ENCODE data around the gene SDC3. TPM values are rescaled to one million over a fixed set of nuclear protein-coding genes. Genes with fewer than 3 reads are reported as not detected.

SDC3 gene
- total and polyA plus RNA-seq, 2 of the 8 experiments (the other 6 are each of a cell fraction or from before 2014, with no cell fraction given): 7.0 to 27.0 TPM

DNA sequence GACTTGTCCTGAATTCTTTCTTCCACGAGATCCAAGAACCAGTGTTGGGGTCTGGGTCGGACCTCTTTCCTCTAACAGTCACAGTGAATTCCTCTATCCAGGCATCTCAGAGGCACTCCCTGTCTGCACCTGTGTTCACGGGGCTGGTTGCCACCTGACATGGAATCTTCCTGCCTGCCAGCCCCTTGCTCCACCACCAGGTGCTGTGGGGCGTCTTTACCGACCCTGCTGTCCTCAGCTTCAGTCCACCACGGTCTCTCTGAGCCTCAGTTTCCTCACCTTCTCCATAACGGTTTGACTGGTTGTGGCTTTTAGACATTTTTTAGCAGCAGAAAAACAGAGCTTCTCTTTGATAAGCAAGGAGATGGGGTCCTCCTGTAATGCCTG is 62.7 kb downstream of the SDC3 start:
- Histone ChIP-seq H4K20me1 (replicated peaks in 1 of 2; ENCODE audit: control insufficient read depth in 1 of 2, insufficient read depth in 2 of 2, low read length in 2 of 2) (no peaks in the 10 kb centered on the region), H2BK20ac (ENCODE audit: low read length) (no peak overlapping the region), H2BK15ac (ENCODE audit: low read length) (no peak overlapping the region), H2BK120ac (replicated peaks; ENCODE audit: low read depth, low read length) (no peak overlapping the region), H3K9me3 (ENCODE audit: insufficient read depth in 2 of 2, low read depth in 1 of 2, low read length in 1 of 2) (no peaks in the 10 kb centered on the region), H2BK5ac (ENCODE audit: low read depth, low read length) (no peak overlapping the region), H2BK12ac (ENCODE audit: low read depth, low read length) (no peak overlapping the region; the same call in 1 of the 2 replicates), H4K91ac (replicated peaks; ENCODE audit: insufficient read length, low read length) (no peak overlapping the region), H2AFZ (ENCODE audit: low read length) (no peak overlapping the region), H3K14ac (ENCODE audit: insufficient read length) (no peak overlapping the region), H4K8ac (ENCODE audit: extremely low read depth, insufficient read depth, low read length) (no peak overlapping the region), H3K18ac (ENCODE audit: extremely low read depth, low read length) (no peak overlapping the region), H3K79me2 (ENCODE audit: control insufficient read depth in 1 of 2, insufficient read depth in 2 of 2, low read length in 2 of 2) (no peaks in the 10 kb centered on the region), H3K56ac (replicated peaks; ENCODE audit: insufficient read length, low read depth, low read length) (no peak overlapping the region), H3K4me3 (ENCODE audit: extremely low read depth in 1 of 4, insufficient read depth in 2 of 4, low read depth in 3 of 4, low read length in 4 of 4) (no peak overlapping the region), H4K5ac (ENCODE audit: insufficient read length, low read depth, low read length) (no peak overlapping the region), H3K27me3 (replicated peaks in 1 of 4; ENCODE audit: control insufficient read depth in 3 of 4, extremely low read depth in 1 of 4, insufficient read depth in 3 of 4, low read length in 3 of 4) (no peaks in the 10 kb centered on the region), H3K4me2 (ENCODE audit: insufficient read depth in 1 of 2, low read depth in 2 of 2, low read length in 2 of 2) (no peak overlapping the region), H3K27ac (ENCODE audit: low read depth, low read length) (no peak overlapping the region), H2AK5ac (ENCODE audit: low read depth, low read length) (no peak overlapping the region), H3K79me1 (ENCODE audit: low read depth, low read length) (no peaks in the 10 kb centered on the region), H3K23me2 (ENCODE audit: low read depth, low read length) (no peaks in the 10 kb centered on the region), H3K4me1 (replicated peaks in 1 of 4; ENCODE audit: control insufficient read depth in 3 of 4, insufficient read depth in 4 of 4, low read length in 3 of 4) (peaks cover 8 to 26% (median 18%) of the 10 kb centered on the region in 4 experiments), H3K4ac (replicated peaks; ENCODE audit: insufficient read length, low read depth, low read length) (no peak overlapping the region), H3K36me3 (ENCODE audit: control insufficient read depth in 2 of 4, insufficient read depth in 4 of 4, low read length in 3 of 4) (no peaks in the 10 kb centered on the region), H3K23ac (ENCODE audit: insufficient read length) (no peak overlapping the region), H3K9ac (replicated peaks in 1 of 4; ENCODE audit: extremely low read depth in 1 of 4, low read depth in 3 of 4, low read length in 3 of 4) (no peak overlapping the region)
- CTCF ChIA-PET (ENCODE audit: partially characterized antibody): interaction anchor here (0.7 to 6.2 kb wide), 16 partner anchors 9 to 127 kb away, joined by 3 to 56 read pairs (median 8); no protein-coding TSS in a partner anchor
- 55% methylated on average over 7 of the region's 7 CpGs; no CpG with 5 or more reads in 1 of the 2 experiments for WGBS, 2 experiments (ENCODE audit: extremely low coverage in 1 of 2, insufficient coverage in 1 of 2, insufficient read length in 1 of 2, insufficient replicate concordance in 2 of 2, low coverage in 1 of 2, low lambda C conversion rate in 2 of 2, missing lambda C conversion rate in 1 of 2)
- POLR2A ChIA-PET (ENCODE audit: partially characterized antibody): interaction anchor here (1.1 kb wide), 1 partner anchor 22 kb away, joined by 3 read pairs; no protein-coding TSS in a partner anchor
- FAIRE-seq (no peak), DNase-seq (ENCODE audit: low read depth in 1 of 2, low spot score in 2 of 2) (no peak)
- TF ChIP-seq, protein P1, sequence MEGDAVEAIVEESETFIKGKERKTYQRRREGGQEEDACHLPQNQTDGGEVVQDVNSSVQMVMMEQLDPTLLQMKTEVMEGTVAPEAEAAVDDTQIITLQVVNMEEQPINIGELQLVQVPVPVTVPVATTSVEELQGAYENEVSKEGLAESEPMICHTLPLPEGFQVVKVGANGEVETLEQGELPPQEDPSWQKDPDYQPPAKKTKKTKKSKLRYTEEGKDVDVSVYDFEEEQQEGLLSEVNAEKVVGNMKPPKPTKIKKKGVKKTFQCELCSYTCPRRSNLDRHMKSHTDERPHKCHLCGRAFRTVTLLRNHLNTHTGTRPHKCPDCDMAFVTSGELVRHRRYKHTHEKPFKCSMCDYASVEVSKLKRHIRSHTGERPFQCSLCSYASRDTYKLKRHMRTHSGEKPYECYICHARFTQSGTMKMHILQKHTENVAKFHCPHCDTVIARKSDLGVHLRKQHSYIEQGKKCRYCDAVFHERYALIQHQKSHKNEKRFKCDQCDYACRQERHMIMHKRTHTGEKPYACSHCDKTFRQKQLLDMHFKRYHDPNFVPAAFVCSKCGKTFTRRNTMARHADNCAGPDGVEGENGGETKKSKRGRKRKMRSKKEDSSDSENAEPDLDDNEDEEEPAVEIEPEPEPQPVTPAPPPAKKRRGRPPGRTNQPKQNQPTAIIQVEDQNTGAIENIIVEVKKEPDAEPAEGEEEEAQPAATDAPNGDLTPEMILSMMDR (IDR thresholded peaks at IDR 0.05; ENCODE audit: control extremely low read depth in 1 of 3, insufficient read depth in 1 of 3, low read depth in 1 of 3, low read length in 3 of 3): peak; percentile 40 to 70 (median 68)
- TF ChIP-seq JUN (IDR thresholded peaks at IDR 0.05; ENCODE audit: low read depth, low read length) (no peak), RAD21 (IDR thresholded peaks at IDR 0.05 in 1 of 2, conservative IDR thresholded peaks at IDR 0.05 in 1 of 2; ENCODE audit: low read depth in 2 of 2, low read length in 2 of 2) (peak; percentile 38 to 44; a peak in 3 of 4 replicates), EP300 (IDR thresholded peaks at IDR 0.05; ENCODE audit: borderline replicate concordance in 1 of 2, low read depth in 2 of 2, low read length in 2 of 2) (no peak), BACH1 (IDR thresholded peaks at IDR 0.05; ENCODE audit: low read length) (no peak)
- TF ChIP-seq, protein P2, sequence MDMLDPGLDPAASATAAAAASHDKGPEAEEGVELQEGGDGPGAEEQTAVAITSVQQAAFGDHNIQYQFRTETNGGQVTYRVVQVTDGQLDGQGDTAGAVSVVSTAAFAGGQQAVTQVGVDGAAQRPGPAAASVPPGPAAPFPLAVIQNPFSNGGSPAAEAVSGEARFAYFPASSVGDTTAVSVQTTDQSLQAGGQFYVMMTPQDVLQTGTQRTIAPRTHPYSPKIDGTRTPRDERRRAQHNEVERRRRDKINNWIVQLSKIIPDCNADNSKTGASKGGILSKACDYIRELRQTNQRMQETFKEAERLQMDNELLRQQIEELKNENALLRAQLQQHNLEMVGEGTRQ (IDR thresholded peaks at IDR 0.05; ENCODE audit: low read length): no peak
- TF ChIP-seq, protein P3, sequence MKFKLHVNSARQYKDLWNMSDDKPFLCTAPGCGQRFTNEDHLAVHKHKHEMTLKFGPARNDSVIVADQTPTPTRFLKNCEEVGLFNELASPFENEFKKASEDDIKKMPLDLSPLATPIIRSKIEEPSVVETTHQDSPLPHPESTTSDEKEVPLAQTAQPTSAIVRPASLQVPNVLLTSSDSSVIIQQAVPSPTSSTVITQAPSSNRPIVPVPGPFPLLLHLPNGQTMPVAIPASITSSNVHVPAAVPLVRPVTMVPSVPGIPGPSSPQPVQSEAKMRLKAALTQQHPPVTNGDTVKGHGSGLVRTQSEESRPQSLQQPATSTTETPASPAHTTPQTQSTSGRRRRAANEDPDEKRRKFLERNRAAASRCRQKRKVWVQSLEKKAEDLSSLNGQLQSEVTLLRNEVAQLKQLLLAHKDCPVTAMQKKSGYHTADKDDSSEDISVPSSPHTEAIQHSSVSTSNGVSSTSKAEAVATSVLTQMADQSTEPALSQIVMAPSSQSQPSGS (IDR thresholded peaks at IDR 0.05; ENCODE audit: low read length): no peak
